GM19397 (cell line): ENCODE results near the gene RTN4RL2.
A peak's percentile ranks its signal among the peaks of the same experiment; 100 is the strongest.

Source experiments
- ATAC-seq: cut with Tn5 transposase; IDR thresholded peaks from one replicate; pipeline ENCODE4 v1.9.1; 2021; ENCODE audit warnings: mild to moderate bottlenecking, moderate library complexity; ENCODE audit not compliant: unreplicated experiment

The RTN4RL2 gene

GRCh38 chr11:57461841-57462489 lies 1.6 kb downstream of the RTN4RL2 start:
- ATAC-seq = no peak

- no peak for ATAC-seq
Measured at GRCh38 chr11:57462597-57462996, 2.3 kb downstream of the RTN4RL2 start.

GRCh38 chr11:57463671-57464538 lies 3.6 kb downstream of the RTN4RL2 start:
- ATAC-seq = no peak

- no peak for ATAC-seq
Measured at GRCh38 chr11:57464539-57465181, 4.3 kb downstream of the RTN4RL2 start.

GRCh38 chr11:57466680-57467079 lies 6.4 kb downstream of the RTN4RL2 start:
- no peak for ATAC-seq

- ATAC-seq = no peak
Measured at GRCh38 chr11:57467508-57468157, 7.3 kb downstream of the RTN4RL2 start.

- no peak for ATAC-seq
Measured at GRCh38 chr11:57468276-57468675, 7.9 kb downstream of the RTN4RL2 start.

GRCh38 chr11:57469268-57469667 lies 8.9 kb downstream of the RTN4RL2 start:
- ATAC-seq = no peak

GRCh38 chr11:57471496-57471895 lies 11.2 kb downstream of the RTN4RL2 start:
- no peak for ATAC-seq

GRCh38 chr11:57473285-57473841 lies 13.0 kb downstream of the RTN4RL2 start:
- no peak for ATAC-seq

- no peak for ATAC-seq
Measured at GRCh38 chr11:57474017-57474802, 13.9 kb downstream of the RTN4RL2 start.

GRCh38 chr11:57474803-57475115 lies 14.4 kb downstream of the RTN4RL2 start:
- no peak for ATAC-seq

- no peak for ATAC-seq
Measured at GRCh38 chr11:57475191-57475590, 14.9 kb downstream of the RTN4RL2 start.

- ATAC-seq = no peak
Measured at GRCh38 chr11:57475671-57476046, 15.3 kb downstream of the RTN4RL2 start.

- peak; percentile 41 for ATAC-seq
Measured at GRCh38 chr11:57476047-57476756, 15.9 kb downstream of the RTN4RL2 start.

GRCh38 chr11:57476757-57477506 lies 16.6 kb downstream of the RTN4RL2 start:
- peak; percentile 52 for ATAC-seq

GRCh38 chr11:57477507-57478189 lies 17.3 kb downstream of the RTN4RL2 start:
- no peak for ATAC-seq

GRCh38 chr11:57479021-57479663 lies 18.8 kb downstream of the RTN4RL2 start:
- no peak for ATAC-seq
